Breast epithelium (tissue), 3 donors: ENCODE measurements around the gene METTL24.

ENCODE experiments used
- CTCF ChIP-seq, 3 donors: fragments of 450-650 bp; IDR thresholded peaks; one replicate each; pipeline ENCODE4 v1.5.1; 2016 to 2017; ENCODE audit warnings: antibody characterized with exemption in 3 of 3, mild to moderate bottlenecking in 3 of 3, moderate library complexity in 3 of 3
- POLR2A ChIP-seq: fragments of 450-650 bp; IDR thresholded peaks from one replicate; pipeline ENCODE4 v1.6.1; 2016; ENCODE audit warnings: antibody characterized with exemption, mild to moderate bottlenecking, moderate library complexity
- POLR2AphosphoS5 ChIP-seq, 3 donors: sonication (generic); formaldehyde crosslinking; IDR thresholded peaks; one replicate each; pipeline ENCODE4 v1.6.1; 2017; ENCODE audit warnings: antibody characterized with exemption in 3 of 3

- TF ChIP-seq CTCF (IDR thresholded peaks at IDR 0.05) (no peak), POLR2A (no peak), POLR2AphosphoS5 (IDR thresholded peaks at IDR 0.05) (no peak)
Measured at GRCh38 chr6:110284855-110285254, 73.3 kb downstream of the METTL24 start.
